Stimulated activated CD8-positive, alpha-beta memory T cell treated with anti-CD3 and anti-CD28 coated beads, Interleukin-7, amount 100 ng/mL, for 4 hours (primary cell): ENCODE data around the gene NID1.
"Not testable (repeated sequence)": the region's sequence is repeated elsewhere in the genome, so short reads cannot be mapped to it uniquely, and the experiment has no call there.

ENCODE experiments used
- DNase-seq, 2 donors: peaks; one replicate each; pipeline ENCODE4 v3.0.0-alpha.2; 2020; ENCODE audit warnings: low read depth in 2 of 2

Gene NID1

DNA sequence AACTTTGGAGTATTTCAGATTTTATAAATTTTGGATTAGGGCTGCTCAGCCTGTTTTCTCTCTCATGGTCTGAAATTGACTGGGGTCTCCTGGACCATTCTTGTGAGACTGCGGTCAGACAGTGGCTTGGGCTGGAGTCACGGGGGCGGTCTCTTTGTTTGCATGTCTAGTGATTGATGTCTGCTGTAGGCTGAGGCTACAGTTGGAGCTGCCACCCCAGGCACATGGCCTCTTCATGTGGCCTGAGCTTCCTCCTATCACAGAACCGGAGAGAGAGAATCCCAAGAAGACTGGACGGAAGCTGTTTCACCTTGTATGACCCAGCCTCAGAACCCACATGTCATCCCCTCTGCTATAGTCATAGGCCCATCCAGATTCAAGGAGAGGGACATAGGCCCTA is 96.1 kb downstream of the NID1 start:
- no peak for DNase-seq

DNA sequence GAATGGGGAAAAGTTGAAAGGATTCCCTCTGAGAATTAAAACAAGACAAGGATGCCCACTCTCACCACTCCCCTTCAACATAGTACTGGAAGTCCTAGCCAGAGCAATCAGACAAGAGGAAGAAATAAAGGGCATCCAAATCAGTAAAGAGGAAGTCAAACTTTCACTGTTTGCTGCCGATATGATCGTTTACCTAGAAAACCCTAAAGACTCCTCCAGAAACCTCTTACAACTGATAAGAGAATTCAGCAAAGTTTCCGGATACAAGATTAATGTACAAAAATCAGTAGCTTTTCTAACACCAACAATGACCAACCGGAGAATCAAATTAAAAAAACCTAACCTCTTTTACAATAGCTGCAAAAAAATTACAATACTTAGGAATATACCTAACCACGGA is 98.8 kb downstream of the NID1 start:
- DNase-seq: not testable (repeated sequence)

DNA sequence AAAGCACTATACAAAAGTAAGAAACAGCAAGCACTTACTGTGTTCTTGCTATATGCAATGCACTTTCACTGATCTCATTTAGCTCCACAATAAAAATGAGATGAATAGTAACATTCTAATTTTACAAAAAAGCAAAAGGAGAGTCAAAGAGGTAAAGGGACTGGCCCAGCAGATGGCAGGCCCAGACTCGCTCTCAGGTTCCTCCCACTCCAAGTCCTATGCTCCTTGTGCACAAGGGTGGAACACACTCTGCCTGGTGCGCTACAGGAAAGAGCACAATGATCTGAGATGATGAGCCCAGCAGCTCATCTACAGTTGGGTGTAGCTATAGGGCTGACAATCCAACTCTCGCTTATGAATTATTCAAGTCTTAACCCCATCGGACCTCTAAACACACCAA is 104.1 kb downstream of the NID1 start:
- no peak for DNase-seq

DNA sequence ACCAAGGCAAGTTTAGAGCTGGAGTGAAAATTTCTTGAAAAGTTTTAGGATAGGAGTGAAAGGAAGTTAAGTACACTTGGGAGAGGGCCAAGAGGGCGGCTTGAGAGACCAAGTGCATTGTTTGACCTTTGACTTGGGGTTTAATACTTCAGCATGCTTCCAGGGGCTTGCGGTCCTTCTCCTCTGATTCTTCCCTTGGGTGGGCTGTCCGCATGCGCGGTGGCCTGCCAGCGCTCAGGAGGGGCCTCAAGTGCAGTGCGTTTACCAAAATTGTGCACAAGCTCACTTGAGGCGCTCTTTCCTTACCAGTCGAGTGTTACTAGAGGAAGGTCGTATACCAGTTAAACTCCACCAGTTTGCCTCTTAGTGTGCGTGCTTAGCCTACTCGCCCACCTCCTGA is 106.9 kb downstream of the NID1 start:
- DNase-seq: no peak

DNA sequence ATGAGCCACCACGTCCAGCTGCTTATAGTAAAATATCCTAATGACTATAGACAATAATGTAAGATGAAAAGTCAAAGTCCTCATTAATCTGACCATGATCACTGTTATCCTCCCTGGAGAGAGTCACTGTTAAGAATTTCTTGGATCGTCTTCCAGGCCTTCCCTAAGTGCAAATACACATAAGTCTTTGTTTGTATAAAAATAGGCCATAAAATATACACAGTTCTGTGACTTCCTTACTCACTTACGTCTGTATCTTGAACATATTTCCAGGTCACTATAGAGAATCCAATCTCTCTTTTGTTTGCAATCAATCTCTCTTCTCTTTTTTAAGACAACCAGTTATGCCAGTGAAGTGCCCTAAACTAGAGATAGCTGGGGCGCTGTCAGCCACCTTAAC is 109.1 kb downstream of the NID1 start:
- DNase-seq: no peak

DNA sequence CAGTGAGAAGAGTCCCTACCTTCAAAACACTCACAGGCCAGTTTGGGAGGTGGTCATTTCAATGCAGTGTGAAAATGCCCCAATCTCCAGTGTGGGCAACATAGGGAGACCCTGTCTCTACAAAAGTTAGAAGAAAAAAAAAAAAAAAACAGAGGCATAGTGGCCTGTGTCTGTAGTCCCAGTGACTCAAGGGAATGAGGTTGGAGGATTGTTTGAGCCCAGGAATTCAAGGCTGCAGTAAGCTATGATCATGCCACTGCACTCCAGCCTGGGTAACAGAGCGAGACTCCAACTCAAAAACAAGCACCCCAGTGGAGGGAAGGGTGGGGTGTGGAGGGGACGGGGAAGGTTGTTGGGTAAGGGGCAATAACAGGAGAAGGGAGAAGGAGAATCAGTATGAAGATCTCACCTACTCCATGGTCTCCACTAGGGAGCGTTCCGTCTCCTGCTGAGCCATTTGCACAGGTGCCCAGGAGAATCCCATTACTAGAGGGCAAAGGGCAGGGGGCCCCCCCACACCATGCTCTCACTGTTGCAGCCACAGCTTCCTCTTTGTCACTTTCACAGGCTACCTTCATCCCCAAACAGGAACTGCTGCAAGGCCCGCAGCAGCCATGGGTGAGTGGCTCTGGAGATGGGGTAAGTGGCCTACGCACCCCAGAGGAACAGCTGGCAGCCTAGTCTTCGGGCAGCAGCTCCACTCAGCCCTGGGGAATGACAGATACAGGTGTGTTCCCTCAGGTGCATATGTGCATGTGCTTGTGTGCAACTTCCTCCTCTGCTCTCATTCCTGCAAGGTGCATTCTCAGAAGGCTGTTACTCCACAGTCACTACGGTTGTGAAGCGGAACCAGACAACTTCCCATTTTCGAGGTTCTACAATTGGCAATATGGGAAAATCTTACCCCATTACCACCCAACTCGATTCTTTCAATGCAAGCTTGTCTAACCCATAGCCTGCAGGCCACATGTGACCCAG is 110.3 kb downstream of the NID1 start:
- DNase-seq: peak in 1 of 2 donors; percentile 34

DNA sequence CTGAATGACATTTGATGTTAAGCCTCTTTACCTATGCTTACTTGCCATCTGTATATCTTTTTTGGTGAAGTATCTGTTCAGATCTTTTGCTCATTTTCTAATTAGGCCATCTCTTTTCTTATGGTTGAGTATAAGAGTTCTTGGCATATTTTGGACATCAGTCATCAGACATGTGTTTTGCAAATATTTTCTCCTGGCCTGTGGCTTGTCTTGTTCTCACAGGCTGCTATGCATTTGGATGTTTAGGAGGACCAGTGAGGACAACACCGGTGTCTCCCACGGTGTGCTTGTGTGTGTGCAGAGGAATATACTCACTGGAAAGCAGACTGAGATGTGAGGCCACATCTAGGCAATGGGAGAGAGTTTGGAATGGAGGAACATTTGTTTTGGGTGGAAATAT is 111.1 kb downstream of the NID1 start:
- no peak for DNase-seq

DNA sequence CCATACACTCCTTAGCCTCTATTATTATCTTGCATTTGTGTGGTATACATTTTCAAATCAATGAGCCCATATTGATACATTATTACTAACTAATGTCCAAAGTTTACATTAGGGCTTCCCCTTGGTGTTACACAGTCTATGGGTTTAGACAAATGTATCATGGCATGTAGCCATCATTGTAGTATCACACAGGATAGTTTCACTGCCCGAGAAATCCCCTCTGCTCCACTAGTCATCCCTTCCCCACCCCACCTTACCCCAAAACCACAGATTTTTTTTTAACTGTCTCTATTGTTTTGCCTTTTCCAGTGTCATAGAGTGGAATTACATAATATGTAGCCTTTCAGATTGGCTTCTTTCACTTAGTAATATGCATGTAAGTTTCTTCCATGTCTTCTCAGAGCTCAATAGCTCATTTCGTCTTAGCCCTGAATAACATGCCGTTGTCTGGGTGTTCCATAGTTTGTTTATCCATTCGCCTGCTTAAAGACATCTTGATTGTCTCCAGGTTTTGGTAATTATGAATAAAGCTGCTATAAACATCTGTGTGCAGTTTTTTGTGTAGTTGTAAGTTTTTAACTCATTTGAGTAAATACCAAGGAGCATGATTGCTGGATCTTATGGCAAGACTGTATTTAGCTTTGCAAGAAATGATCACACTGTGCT is 111.8 kb downstream of the NID1 start:
- no peak for DNase-seq

DNA sequence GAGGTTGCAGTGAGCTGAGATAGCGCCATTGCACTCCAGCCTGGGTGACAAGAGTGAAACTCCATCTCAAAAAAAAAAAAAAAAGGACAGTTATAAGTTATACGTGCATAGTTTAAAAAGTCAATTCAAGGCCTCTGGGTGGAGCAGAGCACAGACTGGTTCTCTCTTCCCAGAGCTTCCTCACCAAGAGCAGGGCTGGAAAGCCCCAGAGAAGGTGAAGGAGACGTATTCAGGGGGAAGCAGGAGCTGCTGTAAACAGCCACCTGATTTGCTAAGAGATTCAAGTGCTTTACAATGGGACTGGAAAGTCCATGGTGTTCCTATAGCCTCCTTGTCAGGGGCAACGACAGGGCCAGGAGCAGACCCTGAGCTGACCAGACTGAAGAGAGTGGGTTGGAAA is 113.2 kb downstream of the NID1 start:
- DNase-seq: no peak

DNA sequence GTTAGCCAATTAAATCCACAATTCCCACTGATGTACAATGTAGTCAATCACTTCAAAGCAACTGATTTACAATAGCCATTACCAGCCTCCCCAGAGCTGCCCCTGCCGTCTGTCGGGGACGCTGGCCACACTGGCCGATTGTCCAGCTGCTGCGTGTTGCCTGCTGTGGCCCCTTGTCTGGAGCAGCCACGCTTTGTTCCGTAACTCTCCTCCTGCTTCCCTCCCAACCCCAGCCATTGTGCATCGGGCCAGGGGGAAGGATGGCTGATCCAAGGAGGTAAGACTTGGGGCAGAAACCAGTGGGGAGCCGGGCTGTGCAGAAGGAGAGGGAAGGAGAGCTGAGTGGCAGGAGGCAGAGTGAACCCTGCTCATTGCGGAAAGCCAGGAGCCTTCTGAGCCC is 114.6 kb downstream of the NID1 start:
- DNase-seq: no peak

DNA sequence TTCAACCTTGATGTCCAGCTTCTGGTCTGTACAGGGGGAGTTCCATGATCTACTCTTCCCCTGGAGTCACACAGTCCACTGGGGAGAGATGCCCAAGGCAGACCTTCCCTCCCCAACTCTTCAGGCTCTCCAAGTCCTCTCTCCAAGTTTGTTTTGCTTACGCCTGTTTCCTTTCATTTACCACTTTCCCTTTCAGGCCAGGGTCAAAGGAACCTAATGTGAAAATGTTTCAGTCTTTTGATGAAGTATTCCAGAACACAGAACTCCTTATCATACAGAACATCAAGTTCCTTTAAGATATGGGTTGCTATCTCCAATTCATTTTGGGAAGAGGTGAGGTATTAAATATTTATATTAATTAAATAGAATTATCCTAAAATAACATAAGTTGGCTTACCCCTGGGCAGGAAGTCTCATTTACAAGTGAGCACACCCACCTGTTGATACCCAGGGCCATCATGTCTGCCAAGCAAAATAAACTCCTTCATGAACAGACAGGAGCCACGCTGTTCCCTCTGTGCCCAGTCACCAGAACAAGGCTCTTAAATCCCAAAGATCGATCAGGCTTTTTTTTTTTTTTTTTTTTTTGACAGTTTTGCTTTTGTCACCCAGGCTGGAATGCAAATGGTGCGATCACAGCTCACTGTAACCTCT is 116.0 kb downstream of the NID1 start:
- DNase-seq: no peak

DNA sequence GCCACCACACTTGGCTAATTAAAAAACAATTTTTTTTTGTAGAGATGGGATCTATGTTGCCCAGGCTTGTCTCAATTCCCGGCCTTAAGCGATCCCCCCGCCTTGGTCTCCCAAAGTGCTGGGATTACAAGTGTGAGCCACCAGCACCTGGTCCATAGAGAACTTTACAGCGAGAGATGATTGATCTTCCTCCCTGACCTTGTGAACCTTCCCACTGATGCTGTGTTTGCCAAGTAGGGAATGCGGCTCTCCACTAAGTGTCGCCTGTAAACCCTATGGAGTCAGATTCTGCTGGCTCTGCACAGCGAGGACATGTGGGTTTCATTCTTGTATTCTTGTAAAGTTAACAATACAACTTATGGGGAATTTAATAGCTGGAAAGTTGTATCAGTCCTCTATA is 116.9 kb downstream of the NID1 start:
- no peak for DNase-seq

DNA sequence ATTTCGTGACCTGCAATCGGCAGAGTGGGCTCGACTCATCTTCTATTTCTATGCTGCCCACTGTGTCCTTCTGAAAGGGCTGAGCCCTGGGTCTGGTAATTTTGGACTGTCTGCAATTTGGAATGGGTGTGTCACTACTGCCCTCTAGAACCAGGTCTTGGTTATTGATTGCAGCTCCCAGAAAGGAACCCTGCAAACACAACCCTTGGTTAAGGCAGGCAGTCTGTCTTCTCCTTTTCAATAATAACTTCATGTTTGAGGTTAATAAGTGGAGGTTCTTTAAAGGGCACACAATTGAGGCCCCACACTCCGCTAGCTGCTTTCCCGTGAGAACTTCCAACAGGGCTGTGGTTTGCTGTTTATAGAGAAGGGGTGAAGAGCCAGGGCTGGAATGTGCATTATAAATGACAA is 118.3 kb downstream of the NID1 start:
- DNase-seq: no peak

DNA sequence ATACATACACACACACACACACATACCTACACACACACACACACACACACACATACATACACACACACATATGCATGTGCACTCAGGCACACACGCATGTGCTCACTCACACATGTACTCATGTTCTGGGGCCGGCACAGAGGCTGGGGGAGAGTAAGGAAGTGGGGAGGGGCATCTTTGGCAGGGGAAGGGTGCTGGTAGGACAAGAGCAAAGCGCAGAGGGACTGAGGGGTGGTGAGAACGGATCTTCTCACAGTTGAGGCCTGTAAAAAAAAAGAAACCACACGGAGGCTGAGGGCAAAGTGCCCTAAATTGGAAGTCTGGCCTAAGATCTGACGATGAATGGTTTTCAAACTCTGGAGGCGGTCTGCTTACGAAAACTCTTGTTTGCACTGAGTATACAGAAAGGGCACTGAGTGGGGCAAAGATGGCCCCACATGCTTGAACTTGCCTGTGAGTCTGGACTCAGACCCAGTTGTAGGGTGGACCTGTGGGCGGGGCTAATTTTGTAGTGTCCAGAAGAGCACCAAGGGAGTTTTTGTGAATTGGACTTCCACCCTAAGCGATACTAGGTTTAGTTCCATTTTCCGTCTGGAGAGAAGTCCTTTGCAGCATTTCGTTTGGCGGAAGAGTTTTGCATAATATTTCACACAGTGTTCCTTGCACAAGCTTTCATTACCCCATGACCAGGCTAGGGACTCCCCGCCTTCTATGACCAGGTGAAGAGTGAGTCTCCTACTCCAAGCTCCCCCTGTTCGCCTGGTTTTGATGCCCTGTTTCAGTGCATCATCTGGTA is 118.9 kb downstream of the NID1 start:
- no peak for DNase-seq

DNA sequence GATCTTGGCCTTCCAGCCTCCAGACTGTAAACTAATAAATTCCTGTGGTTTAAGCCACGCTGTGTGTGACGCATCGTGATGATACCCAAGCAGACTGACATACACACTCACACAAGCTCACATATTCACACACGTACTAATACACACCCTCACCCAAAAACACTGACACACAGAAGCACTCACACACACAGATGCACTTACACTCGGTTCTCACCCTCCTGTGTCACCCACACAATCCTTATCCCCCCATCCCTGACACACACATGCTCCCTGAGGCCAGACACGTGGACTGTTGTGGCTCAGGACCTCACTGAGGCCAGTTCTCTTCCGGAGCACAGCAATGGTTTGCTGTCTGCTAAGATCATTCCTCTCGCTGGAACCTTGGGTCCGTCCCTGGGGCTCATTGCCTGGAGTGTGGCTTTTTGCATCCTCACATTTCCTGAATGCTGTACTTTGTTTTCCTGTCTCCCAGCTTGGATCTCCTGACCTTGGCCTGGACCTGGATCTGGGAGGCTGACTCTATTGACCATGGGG is 121.2 kb downstream of the NID1 start:
- DNase-seq: no peak

DNA sequence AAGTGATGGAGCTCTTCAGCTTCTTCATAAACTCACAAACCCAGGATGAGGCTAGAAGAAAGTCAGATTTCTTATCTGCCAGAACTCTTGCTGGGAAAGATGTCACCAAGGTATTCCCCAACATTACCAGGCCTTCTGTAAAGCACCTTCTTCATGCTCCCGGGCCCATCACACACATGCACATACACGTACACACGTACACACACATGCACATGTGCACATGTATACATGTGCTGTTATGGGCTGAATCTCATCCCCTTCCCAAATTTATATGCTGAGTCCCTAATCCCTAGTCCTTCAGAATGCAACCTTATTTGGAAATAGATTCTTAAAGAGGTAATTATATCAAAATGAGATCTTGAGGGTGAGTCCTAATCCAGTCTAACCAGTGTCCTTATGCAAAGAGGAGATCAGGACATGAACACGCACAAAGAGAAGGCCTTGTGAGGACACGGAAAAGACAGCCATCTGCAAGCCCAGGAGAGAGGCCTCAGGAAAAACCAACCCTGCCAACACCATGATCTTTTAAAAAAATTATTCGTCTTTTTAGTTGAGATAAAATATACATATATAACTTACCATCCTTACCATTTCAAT is 121.8 kb downstream of the NID1 start:
- DNase-seq: no peak

DNA sequence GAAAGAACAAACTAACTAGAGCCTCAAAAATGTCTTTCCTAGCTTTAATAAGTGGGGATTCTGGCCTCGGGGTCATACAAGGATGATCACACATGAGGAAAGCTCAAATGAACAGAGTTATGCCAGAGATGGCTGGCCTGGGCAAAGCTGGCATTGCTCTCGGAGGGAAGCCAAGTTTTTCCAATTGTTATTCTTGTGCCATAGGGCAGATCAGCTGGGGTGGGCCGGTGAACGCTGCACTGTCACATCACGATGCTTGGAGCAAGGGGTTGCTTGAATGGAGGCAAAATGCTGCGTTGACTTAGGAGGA is 122.3 kb downstream of the NID1 start:
- DNase-seq: no peak

DNA sequence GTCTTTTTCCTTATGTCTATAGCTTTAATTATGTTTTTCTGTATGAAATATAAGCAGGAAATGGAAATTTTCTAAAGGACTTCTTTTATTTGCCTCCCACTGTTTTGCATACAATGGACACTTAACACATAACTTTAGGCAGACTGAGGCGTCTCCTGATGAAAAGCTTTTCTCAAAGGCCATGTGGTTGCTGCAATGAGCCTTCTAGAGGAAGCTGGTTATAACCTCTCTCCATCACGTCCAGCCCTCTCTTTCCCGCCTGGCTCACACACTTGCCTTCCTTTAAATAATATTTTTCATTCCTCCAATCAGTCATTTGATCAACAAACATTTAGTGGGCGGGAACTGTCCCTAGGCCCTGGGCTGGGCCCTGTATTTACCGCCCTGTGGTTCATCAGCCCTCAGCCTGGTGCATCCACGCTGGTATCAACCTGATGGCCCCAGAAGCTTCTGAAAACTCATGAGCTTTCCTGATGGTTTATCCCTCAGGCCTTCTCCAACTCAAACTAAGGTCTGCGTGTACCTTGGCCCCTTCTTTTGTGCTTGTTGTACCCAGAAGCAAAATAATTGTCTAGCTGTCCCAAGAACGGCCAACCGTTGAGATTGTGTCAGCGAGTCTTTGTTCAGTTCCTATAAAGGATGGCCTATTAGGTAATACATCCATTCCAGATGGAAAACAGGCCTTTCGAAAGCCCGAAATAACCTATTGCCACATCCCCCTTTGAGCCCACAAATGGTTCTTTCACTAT is 122.8 kb downstream of the NID1 start:
- no peak for DNase-seq

DNA sequence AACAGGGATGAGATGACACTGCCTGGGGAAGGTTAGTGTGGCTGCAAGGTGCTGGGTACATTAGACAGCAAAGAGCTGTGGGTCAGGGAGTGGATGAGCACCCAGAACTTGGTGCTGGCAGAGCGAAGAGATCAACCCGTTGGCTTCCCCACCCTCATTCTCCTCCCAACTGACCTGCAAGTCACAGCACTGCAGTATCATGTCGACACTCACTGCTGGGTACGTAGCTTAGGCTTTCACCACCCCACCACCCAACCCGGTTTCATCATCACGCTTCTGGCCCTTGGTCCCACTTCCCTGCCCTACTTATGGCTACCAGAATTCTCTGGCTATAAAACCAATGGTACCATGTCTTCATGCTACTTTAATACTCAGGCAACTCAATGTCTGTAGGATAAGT is 124.6 kb downstream of the NID1 start:
- DNase-seq: no peak

DNA sequence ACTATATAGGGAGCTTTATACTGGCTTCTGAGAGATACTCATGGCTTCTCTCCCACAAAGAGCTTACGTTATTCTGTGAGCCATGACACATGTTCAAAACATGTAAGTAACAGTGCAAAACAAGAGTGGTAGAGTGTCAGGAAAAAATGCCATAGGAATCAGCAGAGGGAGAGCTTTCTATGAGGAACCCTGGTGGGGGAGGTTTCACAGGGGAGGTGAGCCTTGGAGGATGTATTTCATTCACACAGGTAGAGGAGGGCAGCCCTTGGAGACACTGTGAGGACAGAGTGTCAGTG is 125.5 kb downstream of the NID1 start:
- no peak for DNase-seq
